ENCODE results near the gene RNASE1. TPM values are rescaled to one million over a fixed set of nuclear protein-coding genes. Genes with fewer than 3 reads are reported as not detected.
"Not testable (repeated sequence)": the region's sequence is repeated elsewhere in the genome, so short reads cannot be mapped to it uniquely, and the experiment has no call there.

Gene RNASE1
- total RNA-seq, 1 donor from 2014 or later: not detected

DNA sequence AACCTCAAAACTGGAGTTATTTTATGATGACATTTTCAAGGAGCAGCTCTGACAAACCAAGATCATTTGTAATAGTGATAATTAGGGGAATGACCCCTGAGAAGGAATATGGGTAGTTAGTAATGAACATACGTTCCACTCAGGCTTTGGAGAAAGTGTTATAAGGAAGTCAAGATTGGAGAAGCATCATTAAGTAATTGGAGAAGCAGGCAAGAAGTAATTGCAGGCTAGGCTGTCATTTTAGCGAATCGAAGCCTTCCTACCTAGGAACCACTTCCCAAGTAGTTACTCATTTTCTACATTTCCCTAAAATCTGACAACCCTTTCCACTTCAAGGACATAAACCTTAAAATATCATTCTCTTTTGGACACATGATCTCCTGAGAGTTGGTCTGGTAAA, 33.2 kb downstream of the RNASE1 start:
- H3K4me3 Mint-ChIP-seq (ENCODE audit: unreplicated experiment): no peak overlapping the region
- H3K9me3 Mint-ChIP-seq (ENCODE audit: unreplicated experiment): no peaks in the 10 kb centered on the region
- no peak overlapping the region for H3K27ac Mint-ChIP-seq (ENCODE audit: unreplicated experiment)
- DNase-seq (ENCODE audit: extremely low spot score, unreplicated experiment): no peak
- H3K36me3 Mint-ChIP-seq (ENCODE audit: unreplicated experiment): no peaks in the 10 kb centered on the region
- H3K4me1 Mint-ChIP-seq (ENCODE audit: unreplicated experiment): no peaks in the 10 kb centered on the region
- H3K27me3 Mint-ChIP-seq (ENCODE audit: unreplicated experiment): no peaks in the 10 kb centered on the region
- TF ChIP-seq, protein P1, sequence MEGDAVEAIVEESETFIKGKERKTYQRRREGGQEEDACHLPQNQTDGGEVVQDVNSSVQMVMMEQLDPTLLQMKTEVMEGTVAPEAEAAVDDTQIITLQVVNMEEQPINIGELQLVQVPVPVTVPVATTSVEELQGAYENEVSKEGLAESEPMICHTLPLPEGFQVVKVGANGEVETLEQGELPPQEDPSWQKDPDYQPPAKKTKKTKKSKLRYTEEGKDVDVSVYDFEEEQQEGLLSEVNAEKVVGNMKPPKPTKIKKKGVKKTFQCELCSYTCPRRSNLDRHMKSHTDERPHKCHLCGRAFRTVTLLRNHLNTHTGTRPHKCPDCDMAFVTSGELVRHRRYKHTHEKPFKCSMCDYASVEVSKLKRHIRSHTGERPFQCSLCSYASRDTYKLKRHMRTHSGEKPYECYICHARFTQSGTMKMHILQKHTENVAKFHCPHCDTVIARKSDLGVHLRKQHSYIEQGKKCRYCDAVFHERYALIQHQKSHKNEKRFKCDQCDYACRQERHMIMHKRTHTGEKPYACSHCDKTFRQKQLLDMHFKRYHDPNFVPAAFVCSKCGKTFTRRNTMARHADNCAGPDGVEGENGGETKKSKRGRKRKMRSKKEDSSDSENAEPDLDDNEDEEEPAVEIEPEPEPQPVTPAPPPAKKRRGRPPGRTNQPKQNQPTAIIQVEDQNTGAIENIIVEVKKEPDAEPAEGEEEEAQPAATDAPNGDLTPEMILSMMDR (IDR thresholded peaks at IDR 0.05): no peak

DNA sequence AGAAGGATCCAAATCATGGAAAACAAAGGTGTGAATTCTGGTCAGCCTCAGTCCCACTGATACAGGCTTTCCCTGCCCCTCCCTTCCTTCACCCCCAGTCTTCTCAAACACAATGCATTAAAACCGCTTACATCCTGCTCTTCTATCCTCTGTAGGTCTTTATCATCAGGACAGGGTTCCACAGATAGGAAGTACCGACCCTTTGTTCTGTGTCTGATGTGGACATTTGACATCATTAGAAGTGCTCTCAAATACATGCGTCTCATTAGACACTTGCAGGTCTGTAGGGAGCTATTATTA, 34.1 kb downstream of the RNASE1 start:
- Mint-ChIP-seq H3K27ac (ENCODE audit: unreplicated experiment) (no peak overlapping the region), H3K9me3 (ENCODE audit: unreplicated experiment) (no peaks in the 10 kb centered on the region), H3K4me3 (ENCODE audit: unreplicated experiment) (no peak overlapping the region), H3K36me3 (ENCODE audit: unreplicated experiment) (no peaks in the 10 kb centered on the region), H3K4me1 (ENCODE audit: unreplicated experiment) (no peaks in the 10 kb centered on the region), H3K27me3 (ENCODE audit: unreplicated experiment) (no peaks in the 10 kb centered on the region)
- TF ChIP-seq, protein P1 (IDR thresholded peaks at IDR 0.05): no peak
- DNase-seq (ENCODE audit: extremely low spot score, unreplicated experiment): no peak

DNA sequence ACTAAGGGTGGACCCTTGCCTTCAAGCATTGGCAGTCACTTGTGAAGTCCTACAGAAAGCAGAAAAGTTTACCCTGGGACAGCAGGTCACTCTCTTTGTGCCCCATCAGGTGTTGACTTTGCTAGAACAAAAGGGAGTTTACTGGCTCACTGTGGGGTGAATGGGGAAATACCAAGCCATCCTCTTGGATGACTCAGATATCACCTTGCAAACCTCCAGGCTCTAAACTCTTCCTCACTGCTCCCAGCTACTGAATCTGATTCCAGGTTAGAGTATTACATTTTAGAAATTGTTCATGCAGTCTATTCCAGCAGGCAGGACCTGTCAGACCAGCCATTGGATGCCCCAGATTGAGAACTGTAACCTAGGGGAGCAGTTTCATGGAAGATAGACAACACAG, 41.7 kb downstream of the RNASE1 start:
- Mint-ChIP-seq H3K9me3 (ENCODE audit: unreplicated experiment) (no peaks in the 10 kb centered on the region), H3K27ac (ENCODE audit: unreplicated experiment) (no peak overlapping the region), H3K27me3 (ENCODE audit: unreplicated experiment) (no peaks in the 10 kb centered on the region), H3K4me1 (ENCODE audit: unreplicated experiment) (no peaks in the 10 kb centered on the region), H3K4me3 (ENCODE audit: unreplicated experiment) (no peak overlapping the region), H3K36me3 (ENCODE audit: unreplicated experiment) (no peaks in the 10 kb centered on the region)
- DNase-seq (ENCODE audit: extremely low spot score, unreplicated experiment): no peak
- TF ChIP-seq, protein P1 (IDR thresholded peaks at IDR 0.05): no peak

DNA sequence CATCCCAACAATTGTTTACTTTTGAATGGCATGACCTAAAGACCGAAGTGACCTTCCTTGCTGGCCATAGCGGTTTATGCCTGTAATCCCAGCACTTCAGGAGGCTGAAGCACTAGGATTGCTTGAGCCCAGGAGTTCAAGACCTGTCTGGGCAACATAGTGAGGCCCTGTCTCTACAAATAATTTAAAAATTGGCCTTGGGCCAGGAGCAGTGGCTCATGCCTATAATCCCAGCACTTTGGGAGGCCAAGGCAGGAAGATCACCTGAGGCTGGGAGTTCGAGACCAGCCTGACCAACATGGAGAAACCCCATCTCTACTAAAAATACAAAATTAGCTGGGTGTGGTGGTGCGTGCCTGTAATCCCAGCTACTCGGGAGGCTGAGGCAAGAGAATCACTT, 43.2 kb downstream of the RNASE1 start:
- not testable (repeated sequence) for DNase-seq (ENCODE audit: extremely low spot score, unreplicated experiment); H3K27ac Mint-ChIP-seq (ENCODE audit: unreplicated experiment); H3K4me1 Mint-ChIP-seq (ENCODE audit: unreplicated experiment); H3K27me3 Mint-ChIP-seq (ENCODE audit: unreplicated experiment); H3K4me3 Mint-ChIP-seq (ENCODE audit: unreplicated experiment); H3K36me3 Mint-ChIP-seq (ENCODE audit: unreplicated experiment); H3K9me3 Mint-ChIP-seq (ENCODE audit: unreplicated experiment)

DNA sequence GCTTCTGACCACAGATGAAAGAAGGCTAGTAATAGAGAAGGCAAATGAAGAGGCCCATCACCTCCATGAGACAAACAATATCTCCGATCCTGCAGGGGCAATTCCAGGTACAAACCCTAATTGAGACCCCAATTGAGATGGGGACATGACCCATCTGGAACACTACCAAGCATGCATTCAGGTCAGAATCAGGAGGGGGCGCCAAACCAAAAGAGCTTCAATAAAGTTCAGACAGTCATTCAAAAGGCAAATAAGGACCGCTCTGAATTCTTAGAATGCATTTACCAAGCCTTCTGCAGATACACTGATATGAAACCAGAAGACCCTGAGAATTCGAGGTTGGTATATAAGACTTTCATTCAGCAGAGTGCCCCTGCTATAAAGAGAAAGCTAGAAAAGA, 44.7 kb downstream of the RNASE1 start:
- Mint-ChIP-seq H3K27ac (ENCODE audit: unreplicated experiment) (no peak overlapping the region), H3K4me1 (ENCODE audit: unreplicated experiment) (no peaks in the 10 kb centered on the region), H3K4me3 (ENCODE audit: unreplicated experiment) (no peak overlapping the region), H3K27me3 (ENCODE audit: unreplicated experiment) (no peaks in the 10 kb centered on the region), H3K9me3 (ENCODE audit: unreplicated experiment) (peaks cover 6% of the 10 kb centered on the region), H3K36me3 (ENCODE audit: unreplicated experiment) (no peaks in the 10 kb centered on the region)
- no peak for DNase-seq (ENCODE audit: extremely low spot score, unreplicated experiment)
- TF ChIP-seq, protein P1 (IDR thresholded peaks at IDR 0.05): no peak

DNA sequence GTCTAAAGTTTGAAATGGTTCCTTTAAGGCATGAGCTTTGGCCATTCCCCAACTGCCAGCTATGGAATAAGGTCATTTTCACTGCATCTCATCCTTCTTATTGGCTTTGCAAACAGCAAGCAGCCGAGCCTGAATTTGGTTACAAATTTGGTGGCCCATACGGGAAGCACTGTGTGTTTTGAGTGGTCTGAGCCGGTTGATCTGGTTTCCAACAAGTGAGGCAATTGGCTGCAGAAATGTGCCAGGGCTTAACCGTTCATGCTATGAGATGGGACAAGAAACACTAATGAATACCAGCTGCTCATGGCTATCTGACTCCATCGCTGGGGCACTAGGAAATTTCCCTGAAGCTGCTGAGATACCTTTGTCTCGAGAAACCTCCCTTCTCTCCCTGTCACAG, 47.6 kb downstream of the RNASE1 start:
- DNase-seq (ENCODE audit: extremely low spot score, unreplicated experiment): no peak
- Mint-ChIP-seq H3K36me3 (ENCODE audit: unreplicated experiment) (no peaks in the 10 kb centered on the region), H3K4me1 (ENCODE audit: unreplicated experiment) (no peaks in the 10 kb centered on the region), H3K4me3 (ENCODE audit: unreplicated experiment) (no peak overlapping the region), H3K9me3 (ENCODE audit: unreplicated experiment) (peaks cover 19% of the 10 kb centered on the region), H3K27ac (ENCODE audit: unreplicated experiment) (no peak overlapping the region), H3K27me3 (ENCODE audit: unreplicated experiment) (no peaks in the 10 kb centered on the region)
- TF ChIP-seq, protein P1 (IDR thresholded peaks at IDR 0.05): no peak

Measured in osteocyte (in vitro differentiated cells).